CD4-positive, alpha-beta T cell treated with Interleukin-4 for 4 hours (primary cell): Measurements from ENCODE around the gene DIP2C.
"Not testable (repeated sequence)": the region's sequence is repeated elsewhere in the genome, so short reads cannot be mapped to it uniquely, and the experiment has no call there.

ENCODE experiments used
- DNase-seq: peaks from one replicate; pipeline ENCODE4 v3.0.0-alpha.2; 2020

DIP2C gene

GRCh38 chr10:623014-623413 is 66.5 kb downstream of the DIP2C start:
- DNase-seq: no peak

- no peak for DNase-seq
These were observed 67.3 kb downstream of the DIP2C start for GRCh38 chr10:621981-622740.

GRCh38 chr10:621513-621912 is 68.0 kb downstream of the DIP2C start:
- no peak for DNase-seq

DNA sequence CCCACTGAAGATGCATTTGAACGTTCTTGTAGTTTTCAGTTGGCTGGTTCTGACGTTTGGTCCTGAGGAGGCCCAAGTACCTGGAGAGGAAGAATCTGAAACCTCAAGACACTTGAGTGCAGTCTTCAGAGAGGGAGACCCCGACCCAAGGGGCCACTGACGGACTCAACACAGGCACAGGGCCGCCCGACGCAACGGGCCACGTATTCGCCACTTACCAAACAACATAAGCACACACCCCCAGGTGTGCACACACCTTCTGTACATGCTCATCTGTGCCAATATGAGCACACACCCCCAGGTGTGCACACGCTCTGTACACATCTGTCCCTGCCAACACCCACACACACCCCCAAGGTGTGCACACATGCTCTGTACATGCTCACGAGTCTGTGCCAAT is 68.5 kb downstream of the DIP2C start:
- DNase-seq: no peak

DNA sequence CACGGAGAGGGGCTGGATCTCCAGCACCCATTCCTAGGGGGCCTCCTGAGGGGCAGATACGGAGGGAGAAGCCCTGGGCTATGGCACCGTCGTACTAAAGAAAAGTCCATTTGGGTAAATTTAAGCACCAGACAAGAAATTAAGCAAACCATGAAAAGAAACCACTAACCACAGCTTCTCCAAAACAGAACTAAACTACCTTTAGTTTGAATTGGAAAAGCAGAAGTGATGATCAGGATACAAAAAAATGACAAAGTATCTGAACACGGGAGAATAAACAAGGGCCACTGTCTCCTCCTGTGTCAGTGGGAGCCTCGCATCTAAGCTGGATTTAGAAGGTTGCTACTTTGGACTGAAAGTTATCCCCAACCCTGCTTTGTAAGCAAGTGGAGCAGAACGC is 69.1 kb downstream of the DIP2C start:
- DNase-seq: no peak

DNA sequence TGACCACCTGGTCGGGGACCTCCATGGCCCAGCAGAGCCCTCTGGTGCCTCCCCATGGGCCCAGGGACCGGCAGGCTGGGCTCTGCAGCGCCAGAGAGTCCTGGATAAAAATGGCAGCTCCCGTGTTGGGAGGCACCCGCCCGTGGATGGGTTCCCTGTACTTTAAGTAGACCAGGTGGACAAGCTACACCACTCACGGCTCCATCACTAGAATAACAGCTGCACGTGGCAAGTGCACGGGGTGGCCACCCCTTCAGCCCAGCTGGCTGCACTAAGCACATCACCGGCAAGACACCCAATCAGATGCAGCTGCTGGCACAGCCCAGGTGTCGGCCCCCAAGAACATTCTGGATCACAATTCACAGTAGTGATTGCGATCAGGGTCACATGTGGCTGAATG is 69.8 kb downstream of the DIP2C start:
- no peak for DNase-seq

GRCh38 chr10:618229-618989 is 71.1 kb downstream of the DIP2C start:
- DNase-seq: no peak

GRCh38 chr10:617471-617870 is 72.0 kb downstream of the DIP2C start:
- no peak for DNase-seq

- DNase-seq: no peak
These were observed 73.8 kb downstream of the DIP2C start for GRCh38 chr10:615583-616152.

- DNase-seq: no peak
These were observed 74.5 kb downstream of the DIP2C start for GRCh38 chr10:614790-615582.

GRCh38 chr10:614139-614711 is 75.2 kb downstream of the DIP2C start:
- DNase-seq: no peak

DNA sequence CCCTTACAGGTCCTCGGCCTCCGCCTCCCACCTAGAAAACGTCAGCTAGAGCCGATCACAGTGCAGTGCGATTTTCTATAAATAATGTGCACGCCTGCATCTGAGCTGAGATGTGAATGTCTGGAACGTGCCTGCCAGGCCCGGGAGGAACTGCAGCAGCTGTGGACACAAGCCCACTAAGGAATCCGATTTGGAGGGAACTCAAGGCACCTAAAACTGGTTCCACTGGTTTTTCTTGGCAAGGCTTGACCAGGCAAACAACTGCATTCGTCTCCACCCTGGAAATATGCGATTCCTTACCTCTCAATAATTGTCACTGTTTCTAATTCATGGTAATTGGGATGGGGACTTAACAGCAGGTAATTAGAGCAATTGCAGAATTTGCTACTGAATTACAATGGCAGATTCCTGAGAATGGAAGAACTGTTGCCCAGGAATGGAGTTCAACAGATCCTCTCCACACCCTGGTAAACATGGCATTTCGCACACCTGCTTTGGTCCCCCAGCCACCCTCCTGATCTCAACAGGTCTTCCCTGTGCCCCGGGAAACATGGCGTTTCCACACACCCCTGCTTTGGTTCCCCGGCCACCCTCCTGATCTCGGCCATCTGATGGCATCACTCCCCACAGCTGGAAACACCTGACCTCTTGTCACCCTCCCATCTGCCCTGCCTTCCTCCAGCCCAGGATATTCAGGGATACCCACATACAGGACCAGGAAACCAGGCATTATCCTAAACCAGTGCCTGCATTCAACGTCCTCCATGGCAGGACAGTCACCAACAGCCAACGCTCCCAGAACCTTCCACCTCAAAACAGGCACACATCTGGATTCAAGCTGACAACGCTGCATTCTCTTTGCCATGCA is 76.0 kb downstream of the DIP2C start:
- no peak for DNase-seq

DNA sequence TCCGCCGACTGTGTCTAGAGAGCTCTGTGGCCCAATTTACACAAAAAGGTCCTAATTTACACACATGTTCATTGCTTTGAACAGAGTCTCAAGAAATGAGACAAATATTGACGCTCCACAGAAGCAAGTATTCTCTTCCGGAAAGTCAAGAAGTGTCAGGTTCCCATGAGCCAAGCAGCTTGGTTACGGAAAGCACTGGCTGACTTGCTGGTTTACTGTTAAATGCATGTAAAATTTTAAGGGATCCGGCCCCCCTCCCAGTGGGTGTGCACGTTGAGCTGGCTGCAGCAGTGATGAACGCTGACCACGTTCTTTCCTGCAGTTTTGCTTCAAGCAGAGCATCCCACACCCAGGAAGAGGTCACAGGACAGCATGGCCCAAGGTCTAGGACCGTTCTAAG is 76.8 kb downstream of the DIP2C start:
- no peak for DNase-seq

- DNase-seq: not testable (repeated sequence)
These were observed 78.7 kb downstream of the DIP2C start for GRCh38 chr10:610642-611305.

- DNase-seq: no peak
These were observed 79.5 kb downstream of the DIP2C start for GRCh38 chr10:609868-610545.

- no peak for DNase-seq
These were observed 80.2 kb downstream of the DIP2C start for GRCh38 chr10:609262-609658.

- DNase-seq: no peak
These were observed 80.9 kb downstream of the DIP2C start for GRCh38 chr10:608331-609261.

DNA sequence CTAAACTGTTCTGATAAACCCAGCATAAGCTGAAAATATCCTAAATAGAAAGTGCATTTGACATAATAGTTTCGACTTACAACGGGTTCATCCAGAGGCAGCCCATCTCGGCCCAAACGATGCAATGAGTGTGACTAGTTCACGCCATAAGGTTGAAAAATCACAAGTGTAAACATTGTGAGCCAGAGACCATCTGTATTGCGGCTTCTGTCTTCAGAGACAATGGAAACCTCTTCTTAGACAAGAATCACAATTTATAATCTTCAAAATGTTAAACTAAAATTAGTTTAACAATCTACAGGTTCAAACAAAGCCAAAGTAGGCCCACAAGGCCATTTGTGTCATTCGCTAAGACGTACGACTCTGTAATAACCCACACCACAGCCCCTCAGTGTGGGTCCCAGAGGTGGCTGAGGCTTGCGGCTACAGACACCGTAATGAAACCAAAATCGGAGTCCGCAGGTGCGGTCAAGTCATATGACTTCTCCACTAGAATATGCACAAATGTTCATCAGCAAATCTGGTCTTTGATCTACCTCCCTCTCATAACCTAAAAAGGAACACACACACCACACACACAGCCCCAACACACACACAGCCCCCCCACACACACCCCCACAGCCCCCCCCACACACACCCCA is 81.8 kb downstream of the DIP2C start:
- DNase-seq: no peak
